LoVo (cell line): Measurements from ENCODE around the gene NAP1L5.

Source experiments
- DNase-seq: peaks from one replicate; pipeline ENCODE4 v3.0.0-alpha.2; 2016; ENCODE audit warnings: low spot score

NAP1L5 gene

GRCh38 chr4:88722276-88722780 is 24.7 kb upstream of the NAP1L5 start:
- no peak for DNase-seq

- no peak for DNase-seq
Observed at GRCh38 chr4:88720451-88721428, 23.1 kb upstream of the NAP1L5 start.

- no peak for DNase-seq
Observed at GRCh38 chr4:88719381-88719780, 21.8 kb upstream of the NAP1L5 start.

GRCh38 chr4:88718098-88718497 is 20.5 kb upstream of the NAP1L5 start:
- no peak for DNase-seq

- no peak for DNase-seq
Observed at GRCh38 chr4:88713782-88714181, 16.2 kb upstream of the NAP1L5 start.

- no peak for DNase-seq
Observed at GRCh38 chr4:88709989-88710388, 12.4 kb upstream of the NAP1L5 start.

- no peak for DNase-seq
Observed at GRCh38 chr4:88706574-88706973, 8.9 kb upstream of the NAP1L5 start.

- no peak for DNase-seq
Observed at GRCh38 chr4:88705805-88706492, 8.3 kb upstream of the NAP1L5 start.

GRCh38 chr4:88705223-88705622 is 7.6 kb upstream of the NAP1L5 start:
- no peak for DNase-seq

GRCh38 chr4:88702782-88703181 is 5.2 kb upstream of the NAP1L5 start:
- no peak for DNase-seq

GRCh38 chr4:88698519-88698918 is 890 bp upstream of the NAP1L5 start:
- DNase-seq = no peak

GRCh38 chr4:88697141-88697540 is 488 bp downstream of the NAP1L5 start:
- DNase-seq = no peak

- DNase-seq = no peak
Observed at GRCh38 chr4:88696630-88697029, 999 bp downstream of the NAP1L5 start.

- DNase-seq = no peak
Observed at GRCh38 chr4:88693792-88694191, 3.8 kb downstream of the NAP1L5 start.

- no peak for DNase-seq
Observed at GRCh38 chr4:88690355-88690754, 7.3 kb downstream of the NAP1L5 start.

GRCh38 chr4:88681209-88681608 is 16.4 kb downstream of the NAP1L5 start:
- DNase-seq = no peak

- DNase-seq = no peak
Observed at GRCh38 chr4:88675543-88675942, 22.1 kb downstream of the NAP1L5 start.

GRCh38 chr4:88674979-88675378 is 22.6 kb downstream of the NAP1L5 start:
- no peak for DNase-seq

- no peak for DNase-seq
Observed at GRCh38 chr4:88674565-88674964, 23.1 kb downstream of the NAP1L5 start.

- no peak for DNase-seq
Observed at GRCh38 chr4:88673886-88674285, 23.7 kb downstream of the NAP1L5 start.

GRCh38 chr4:88672987-88673386 is 24.6 kb downstream of the NAP1L5 start:
- DNase-seq = peak; percentile 10

- peak; percentile 51 for DNase-seq
Observed at GRCh38 chr4:88661739-88662138, 35.9 kb downstream of the NAP1L5 start.
